Fibroblast of skin of abdomen (primary cell): Measurements from ENCODE around the gene PHKB.

ENCODE experiments used
- DNase-seq: peaks from one replicate; pipeline ENCODE4 v3.0.0-alpha.2; 2013

PHKB gene

GRCh38 chr16:47571711-47572110, 110.6 kb downstream of the PHKB start:
- no peak for DNase-seq

- DNase-seq: peak; percentile 45
Observed at GRCh38 chr16:47574091-47575054, 113.2 kb downstream of the PHKB start.

GRCh38 chr16:47577029-47577428, 115.9 kb downstream of the PHKB start:
- DNase-seq: no peak

- no peak for DNase-seq
Observed at GRCh38 chr16:47578033-47578432, 116.9 kb downstream of the PHKB start.

- DNase-seq: peak; percentile 13
Observed at GRCh38 chr16:47578573-47578972, 117.4 kb downstream of the PHKB start.

GRCh38 chr16:47581114-47581513, 120.0 kb downstream of the PHKB start:
- no peak for DNase-seq

GRCh38 chr16:47584464-47585225, 123.5 kb downstream of the PHKB start:
- DNase-seq: no peak

- DNase-seq: no peak
Observed at GRCh38 chr16:47586121-47586520, 125.0 kb downstream of the PHKB start.

- no peak for DNase-seq
Observed at GRCh38 chr16:47590472-47590871, 129.3 kb downstream of the PHKB start.

GRCh38 chr16:47592232-47592631, 131.1 kb downstream of the PHKB start:
- DNase-seq: no peak

GRCh38 chr16:47599512-47599911, 138.4 kb downstream of the PHKB start:
- DNase-seq: no peak

- no peak for DNase-seq
Observed at GRCh38 chr16:47600376-47600775, 139.2 kb downstream of the PHKB start.

GRCh38 chr16:47604306-47604705, 143.2 kb downstream of the PHKB start:
- DNase-seq: peak; percentile 49

GRCh38 chr16:47611042-47611441, 149.9 kb downstream of the PHKB start:
- DNase-seq: no peak

- DNase-seq: no peak
Observed at GRCh38 chr16:47611848-47612493, 150.8 kb downstream of the PHKB start.

GRCh38 chr16:47612711-47613110, 151.6 kb downstream of the PHKB start:
- DNase-seq: no peak

- DNase-seq: no peak
Observed at GRCh38 chr16:47613251-47613650, 152.1 kb downstream of the PHKB start.

- DNase-seq: no peak
Observed at GRCh38 chr16:47617732-47618131, 156.6 kb downstream of the PHKB start.

- DNase-seq: no peak
Observed at GRCh38 chr16:47622451-47623176, 161.5 kb downstream of the PHKB start.

GRCh38 chr16:47624563-47624962, 163.4 kb downstream of the PHKB start:
- DNase-seq: no peak

GRCh38 chr16:47625115-47625567, 164.0 kb downstream of the PHKB start:
- DNase-seq: no peak

- DNase-seq: no peak
Observed at GRCh38 chr16:47626246-47626645, 165.1 kb downstream of the PHKB start.
